ENCODE data around the gene MYD88. TPM values are rescaled to one million over a fixed set of nuclear protein-coding genes. Genes with fewer than 3 reads are reported as not detected.

The MYD88 gene
- total RNA-seq, 1 donor from 2014 or later = 99.7 TPM

GRCh38 chr3:38147421-38147820 lies 9.0 kb downstream of the MYD88 start:
- Histone ChIP-seq H3K9me3 (no peaks in the 10 kb centered on the region), H3K4me3 (no peak overlapping the region), H3K4me1 (peaks cover 35% of the 10 kb centered on the region), H3K36me3 (peaks cover 5% of the 10 kb centered on the region), H3K27me3 (ENCODE audit: low read depth) (no peaks in the 10 kb centered on the region), H3K27ac (peak overlapping the region; percentile 42)
- DNase-seq (no peak), ATAC-seq (peak; percentile 42 to 57)
- intact Hi-C loops (cut with DNase I) = no loop called here
- TF ChIP-seq CTCF (IDR thresholded peaks at IDR 0.05) = no peak

- ATAC-seq (peak; percentile 50 to 75), DNase-seq (no peak)
- Histone ChIP-seq H3K9me3 (no peaks in the 10 kb centered on the region), H3K4me1 (peaks cover 32% of the 10 kb centered on the region), H3K4me3 (no peak overlapping the region), H3K27me3 (ENCODE audit: low read depth) (no peaks in the 10 kb centered on the region), H3K36me3 (no peaks in the 10 kb centered on the region), H3K27ac (peak overlapping the region; percentile 42)
- TF ChIP-seq CTCF (IDR thresholded peaks at IDR 0.05) = no peak
- intact Hi-C loops (cut with DNase I) = no loop called here
Measured at GRCh38 chr3:38148311-38148882, 9.9 kb downstream of the MYD88 start.

GRCh38 chr3:38149708-38150107 lies 11.2 kb downstream of the MYD88 start:
- H3K27ac ChIP-seq = peak overlapping the region; percentile 2
- H3K27me3 ChIP-seq (ENCODE audit: low read depth) = no peaks in the 10 kb centered on the region
- no peaks in the 10 kb centered on the region for H3K36me3 ChIP-seq
- no peak for DNase-seq
- peaks cover 37% of the 10 kb centered on the region for H3K4me1 ChIP-seq
- no peaks in the 10 kb centered on the region for H3K9me3 ChIP-seq
- no peak overlapping the region for H3K4me3 ChIP-seq
- TF ChIP-seq CTCF (IDR thresholded peaks at IDR 0.05) = no peak
- intact Hi-C loops (cut with DNase I) = no loop called here
- no peak for ATAC-seq

GRCh38 chr3:38150780-38151528 lies 12.5 kb downstream of the MYD88 start:
- Histone ChIP-seq H3K4me3 (no peak overlapping the region), H3K36me3 (no peaks in the 10 kb centered on the region), H3K4me1 (peaks cover 37% of the 10 kb centered on the region), H3K27me3 (ENCODE audit: low read depth) (no peaks in the 10 kb centered on the region), H3K9me3 (no peaks in the 10 kb centered on the region), H3K27ac (peak overlapping the region; percentile 50)
- no peak for DNase-seq
- no peak for TF ChIP-seq CTCF (IDR thresholded peaks at IDR 0.05)
- intact Hi-C loops (cut with DNase I) = no loop called here
- no peak for ATAC-seq

- TF ChIP-seq CTCF (IDR thresholded peaks at IDR 0.05) = no peak
- Histone ChIP-seq H3K27ac (peak overlapping the region; percentile 50), H3K9me3 (no peaks in the 10 kb centered on the region), H3K36me3 (no peaks in the 10 kb centered on the region), H3K4me3 (no peak overlapping the region), H3K4me1 (peaks cover 37% of the 10 kb centered on the region), H3K27me3 (ENCODE audit: low read depth) (no peaks in the 10 kb centered on the region)
- DNase-seq = no peak
- peak; percentile 46 to 52 for ATAC-seq
- intact Hi-C loops (cut with DNase I) = no loop called here
Measured at GRCh38 chr3:38151667-38152265, 13.3 kb downstream of the MYD88 start.

Data from lower lobe of right lung (tissue), 2 donors.